CD8-positive, alpha-beta memory T cell (primary cell): ENCODE measurements around the gene PLLP. TPM values are rescaled to one million over a fixed set of nuclear protein-coding genes. Genes with fewer than 3 reads are reported as not detected.
A peak's percentile ranks its signal among the peaks of the same experiment; 100 is the strongest.

Source experiments
- CTCF ChIA-PET: fragments of 350-600 bp; sonication (Branson Sonifier 250); formaldehyde crosslinking; loops from one replicate; lab custom pipeline; 2021; ENCODE audit warnings: antibody characterized with exemption; lab: Charles Lee
- POLR2A ChIA-PET: fragments of 350-600 bp; sonication (Branson Sonifier 250); formaldehyde crosslinking; loops from one replicate; lab custom pipeline; 2021; ENCODE audit warnings: antibody characterized with exemption; lab: Charles Lee
- DNase-seq, 5 donors: peaks; one replicate each; pipeline versions ENCODE4 v3.0.0 to v3.0.0-alpha.2; 2020 to 2022; ENCODE audit warnings: mixed read lengths in 1 of 5
- H3K27ac ChIP-seq: one replicate; pipeline ENCODE4 v1.7.0; 2013; ENCODE audit warnings: low read depth, mild to moderate bottlenecking, low read length, moderate library complexity
- H3K27me3 ChIP-seq: 2 replicates; pipeline ENCODE4 v1.7.0; 2013; ENCODE audit warnings: low read length, mild to moderate bottlenecking; ENCODE audit not compliant: insufficient read depth, poor library complexity, severe bottlenecking
- H3K36me3 ChIP-seq: 2 replicates; pipeline ENCODE4 v1.7.0; 2013; ENCODE audit warnings: mild to moderate bottlenecking, low read length, moderate library complexity; ENCODE audit not compliant: insufficient read depth
- H3K4me1 ChIP-seq: 2 replicates; pipeline ENCODE4 v1.7.0; 2013; ENCODE audit warnings: mild to moderate bottlenecking, low read length, moderate library complexity; ENCODE audit not compliant: insufficient read depth
- H3K4me3 ChIP-seq: 2 replicates; pipeline ENCODE4 v1.7.0; 2013; ENCODE audit warnings: mild to moderate bottlenecking, low read length
- H3K9me3 ChIP-seq: 2 replicates; pipeline ENCODE4 v1.7.0; 2013; ENCODE audit warnings: mild to moderate bottlenecking, low read length
- H3K27ac Mint-ChIP-seq, 8 donors: one replicate each; pipeline ENCODE4 v1.8.0; 2020 to 2021; ENCODE audit warnings: mixed read lengths in 8 of 8, mild to moderate bottlenecking in 6 of 8, inconsistent platforms in 3 of 8, moderate library complexity in 3 of 8
- H3K27me3 Mint-ChIP-seq, 2 donors: one replicate each; pipeline ENCODE4 v1.8.0; 2020 to 2021; ENCODE audit warnings: mixed read lengths in 2 of 2, mild to moderate bottlenecking in 1 of 2, moderate library complexity in 1 of 2
- H3K36me3 Mint-ChIP-seq, 3 donors: one replicate each; pipeline ENCODE4 v1.8.0; 2020 to 2021; ENCODE audit warnings: mixed read lengths in 3 of 3, inconsistent platforms in 1 of 3, mild to moderate bottlenecking in 1 of 3
- H3K4me1 Mint-ChIP-seq, 3 donors: one replicate each; pipeline ENCODE4 v1.8.0; 2020 to 2021; ENCODE audit warnings: mixed read lengths in 3 of 3, inconsistent platforms in 1 of 3, mild to moderate bottlenecking in 1 of 3
- H3K4me3 Mint-ChIP-seq, 7 donors: one replicate each; pipeline ENCODE4 v1.8.0; 2020 to 2021; ENCODE audit warnings: mixed read lengths in 7 of 7, mild to moderate bottlenecking in 6 of 7, moderate library complexity in 4 of 7, inconsistent platforms in 2 of 7
- H3K9me3 Mint-ChIP-seq, 5 donors: one replicate each; pipeline ENCODE4 v1.8.0; 2020 to 2022; ENCODE audit warnings: mixed read lengths in 5 of 5, mild to moderate bottlenecking in 3 of 5, moderate library complexity in 2 of 5, inconsistent platforms in 1 of 5
- polyA plus RNA-seq: library from polyadenylated mRNA; unstranded; fragments of 300-500 nt; fragmentation: Illumina TruSeq; gene quantifications from one replicate; pipeline ENCODE4 v1.2.3, GENCODE V29; 2021
- total RNA-seq, 2 experiments: library from RNA; stranded (reverse); gene quantifications; one replicate each; pipeline ENCODE4 v1.2.3, GENCODE V29; 2021

Gene PLLP
- total and polyA plus RNA-seq, 3 experiments from 2014 or later: 0.49 to 0.72 TPM; not detected in 1

DNA sequence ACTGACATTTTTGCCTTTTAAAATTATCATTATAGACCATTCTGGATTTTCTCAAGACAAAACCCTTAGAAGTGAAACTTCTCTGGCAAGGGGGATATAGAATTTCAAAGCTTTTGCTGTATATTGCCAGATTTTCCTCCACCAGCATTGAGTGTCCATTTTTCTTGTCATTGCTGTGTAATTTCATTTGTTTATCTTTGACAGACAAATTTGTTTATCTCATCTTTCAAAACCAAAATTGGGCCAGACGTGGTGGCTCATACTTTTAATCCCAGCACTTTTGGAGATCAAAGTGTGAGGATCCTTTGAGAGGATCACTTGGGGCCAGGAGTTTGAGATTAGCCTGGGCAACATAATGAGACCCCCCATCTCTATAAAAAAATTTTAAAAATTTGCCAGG, 55.4 kb downstream of the PLLP start:
- no peak overlapping the region for H3K4me3 Mint-ChIP-seq
- Histone ChIP-seq H3K27ac (no peak overlapping the region), H3K4me3 (no peak overlapping the region), H3K27me3 (no peaks in the 10 kb centered on the region), H3K9me3 (no peaks in the 10 kb centered on the region), H3K36me3 (peaks cover 60% of the 10 kb centered on the region), H3K4me1 (no peaks in the 10 kb centered on the region)
- POLR2A ChIA-PET: no interaction called here
- no peaks in the 10 kb centered on the region for H3K9me3 Mint-ChIP-seq
- no peaks in the 10 kb centered on the region for H3K4me1 Mint-ChIP-seq
- DNase-seq: no peak
- H3K27ac Mint-ChIP-seq: no peak overlapping the region
- CTCF ChIA-PET: no interaction called here
- peaks cover 9 to 88% (median 27%) of the 10 kb centered on the region in 3 donors for H3K36me3 Mint-ChIP-seq
- H3K27me3 Mint-ChIP-seq: no peaks in the 10 kb centered on the region

DNA sequence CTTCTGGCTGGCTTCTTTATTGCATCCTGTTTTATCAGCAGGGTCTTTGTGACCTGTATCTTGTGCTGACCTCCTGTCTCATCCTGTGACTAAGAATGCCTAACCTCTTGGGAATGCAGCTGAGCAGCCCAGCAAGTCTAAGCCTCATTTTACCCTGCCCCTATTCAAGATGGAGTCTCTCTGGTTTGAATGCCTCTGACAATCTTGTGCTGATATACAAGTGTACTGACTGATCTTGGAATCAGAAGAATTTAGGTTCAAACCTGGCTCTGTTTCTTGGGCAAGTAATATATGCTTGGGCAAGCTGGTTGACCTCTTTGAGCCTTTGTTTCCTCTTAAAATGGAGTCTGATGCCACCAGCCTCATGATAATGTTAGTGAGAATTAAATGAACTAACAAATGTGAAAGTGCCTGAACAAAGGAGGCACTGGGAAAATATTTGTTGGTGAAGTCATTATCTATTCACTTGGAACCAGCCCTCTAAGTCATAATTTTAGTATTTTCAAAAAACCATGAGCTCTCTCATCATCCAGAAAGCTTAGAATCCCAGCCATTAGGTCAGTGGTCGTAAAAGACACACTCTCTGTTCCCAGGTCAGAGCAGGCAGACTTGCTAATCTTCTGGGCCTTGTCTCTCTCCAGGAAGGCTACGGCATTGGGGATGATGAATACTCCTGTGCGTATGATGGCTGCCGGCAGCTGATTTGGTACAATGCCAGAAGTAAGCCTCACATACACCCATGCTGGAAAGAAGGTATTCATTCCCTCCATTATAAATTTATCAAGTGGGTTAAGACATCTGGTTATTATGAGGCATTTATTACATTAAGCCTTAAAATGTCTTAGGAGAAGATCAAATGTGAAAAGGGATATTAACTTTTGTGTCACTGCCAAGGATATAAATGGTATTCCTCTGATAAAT, 57.5 kb downstream of the PLLP start:
- Mint-ChIP-seq H3K27me3 (no peaks in the 10 kb centered on the region), H3K27ac (peak overlapping the region in 2 of 8 donors; percentile 23 to 57), H3K4me3 (no peak overlapping the region), H3K4me1 (no peaks in the 10 kb centered on the region), H3K9me3 (no peaks in the 10 kb centered on the region), H3K36me3 (peaks cover 9 to 89% (median 28%) of the 10 kb centered on the region in 3 donors)
- H3K4me1 ChIP-seq: no peaks in the 10 kb centered on the region
- peaks cover 48% of the 10 kb centered on the region for H3K36me3 ChIP-seq
- H3K27ac ChIP-seq: no peak overlapping the region
- ChIA-PET CTCF (no interaction called here), POLR2A (no interaction called here)
- no peaks in the 10 kb centered on the region for H3K9me3 ChIP-seq
- H3K27me3 ChIP-seq: no peaks in the 10 kb centered on the region
- DNase-seq: no peak
- no peak overlapping the region for H3K4me3 ChIP-seq

DNA sequence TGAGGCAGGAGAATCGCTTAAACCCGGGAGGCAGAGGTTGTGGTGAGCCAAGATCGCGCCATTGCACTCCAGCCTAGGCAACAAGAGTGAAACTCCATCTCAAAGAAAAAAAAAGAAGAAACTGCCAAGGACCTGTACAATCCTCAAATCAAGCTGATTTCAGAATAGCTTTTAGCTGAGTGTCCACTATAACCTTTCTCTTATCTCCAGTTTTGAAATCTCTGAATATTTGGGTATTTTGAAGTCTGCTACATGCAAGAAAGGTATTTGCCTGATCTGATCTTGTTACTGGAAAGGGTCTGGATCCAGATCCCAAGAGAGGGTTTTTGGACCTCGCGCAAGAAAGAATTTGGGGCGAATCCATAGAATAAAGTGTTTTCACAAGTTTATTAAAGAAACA, 58.5 kb downstream of the PLLP start:
- H3K36me3 Mint-ChIP-seq: peaks cover 11 to 88% (median 25%) of the 10 kb centered on the region in 3 donors

DNA sequence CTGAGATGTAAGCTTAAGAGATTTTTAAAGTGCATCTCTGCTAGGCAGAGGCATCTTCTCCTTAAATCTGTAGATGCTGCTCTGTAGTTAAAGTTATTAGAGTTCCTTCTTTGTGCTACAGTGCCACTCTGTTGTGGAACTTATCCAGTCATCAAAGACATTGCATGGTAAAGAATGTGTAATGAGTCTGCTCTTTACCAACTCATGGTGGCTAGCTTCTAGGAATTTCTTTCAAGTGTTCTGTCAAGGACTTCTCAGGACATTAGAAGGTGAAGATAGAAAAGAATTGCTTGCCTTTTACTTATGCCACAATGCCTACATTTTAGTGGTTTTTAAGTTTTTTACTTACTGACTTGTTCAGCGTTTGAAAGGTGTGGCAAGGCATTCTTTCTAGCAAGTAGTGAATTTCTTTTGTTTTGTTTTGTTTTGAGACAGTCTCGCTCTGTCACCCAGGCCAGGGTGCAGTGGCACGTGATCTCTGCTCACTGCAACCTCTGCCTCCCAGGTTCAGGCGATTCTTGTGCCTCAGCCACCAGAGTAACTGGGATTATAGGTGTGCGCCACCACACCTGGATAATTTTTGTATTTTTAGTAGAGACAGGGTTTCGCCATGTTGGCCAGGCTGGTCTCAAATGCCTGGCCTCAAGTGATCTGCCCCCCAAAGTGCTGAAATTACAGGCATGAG, 59.7 kb downstream of the PLLP start:
- no peaks in the 10 kb centered on the region for H3K27me3 ChIP-seq
- Mint-ChIP-seq H3K27me3 (no peaks in the 10 kb centered on the region), H3K4me3 (no peak overlapping the region), H3K9me3 (no peaks in the 10 kb centered on the region), H3K4me1 (no peaks in the 10 kb centered on the region), H3K36me3 (peaks cover 16 to 89% (median 25%) of the 10 kb centered on the region in 3 donors), H3K27ac (peak overlapping the region in 1 of 8 donors; percentile 41)
- no peaks in the 10 kb centered on the region for H3K4me1 ChIP-seq
- CTCF ChIA-PET: no interaction called here
- no peak overlapping the region for H3K27ac ChIP-seq
- no peak overlapping the region for H3K4me3 ChIP-seq
- POLR2A ChIA-PET: no interaction called here
- H3K36me3 ChIP-seq: peaks cover 40% of the 10 kb centered on the region
- no peaks in the 10 kb centered on the region for H3K9me3 ChIP-seq
- no peak for DNase-seq

More for the DNA sequence above, 58.5 kb downstream of the PLLP start:
- ChIA-PET CTCF (no interaction called here), POLR2A (no interaction called here)
- H3K27ac ChIP-seq: no peak overlapping the region
- no peaks in the 10 kb centered on the region for H3K4me1 ChIP-seq
- H3K9me3 ChIP-seq: no peaks in the 10 kb centered on the region
- Mint-ChIP-seq H3K27me3 (no peaks in the 10 kb centered on the region), H3K9me3 (no peaks in the 10 kb centered on the region), H3K4me3 (no peak overlapping the region), H3K4me1 (no peaks in the 10 kb centered on the region), H3K27ac (peak overlapping the region in 1 of 8 donors; percentile 65)
- H3K36me3 ChIP-seq: peaks cover 43% of the 10 kb centered on the region
- H3K4me3 ChIP-seq: no peak overlapping the region
- H3K27me3 ChIP-seq: no peaks in the 10 kb centered on the region
- DNase-seq: no peak

DNA sequence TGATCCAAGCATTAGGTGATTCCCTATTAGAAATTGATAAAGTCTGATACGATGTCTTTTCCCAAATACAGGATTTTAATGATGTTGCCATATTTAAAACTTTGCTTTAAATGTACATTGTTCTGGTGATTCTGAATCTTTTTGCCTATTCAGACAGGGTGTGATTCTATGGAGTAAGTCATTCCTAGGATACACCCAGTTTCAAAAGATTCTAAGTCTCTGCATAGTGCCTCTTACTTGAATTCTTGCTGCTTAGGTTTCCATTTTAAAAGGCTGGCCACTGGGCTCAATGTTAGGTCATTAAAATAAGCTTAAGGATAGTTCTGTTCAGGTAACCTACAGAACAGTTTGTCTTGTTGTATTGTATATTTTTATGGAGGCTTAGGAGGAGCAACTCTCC, 61.4 kb downstream of the PLLP start:
- Mint-ChIP-seq H3K36me3 (peaks cover 31 to 93% (median 36%) of the 10 kb centered on the region in 3 donors), H3K9me3 (peaks cover 0 to 10% (median 9%) of the 10 kb centered on the region in 5 donors), H3K4me3 (no peak overlapping the region), H3K27me3 (no peaks in the 10 kb centered on the region), H3K4me1 (no peaks in the 10 kb centered on the region), H3K27ac (peak overlapping the region in 1 of 8 donors; percentile 47)
- POLR2A ChIA-PET: no interaction called here
- Histone ChIP-seq H3K9me3 (no peaks in the 10 kb centered on the region), H3K27me3 (no peaks in the 10 kb centered on the region), H3K4me3 (no peak overlapping the region), H3K4me1 (no peaks in the 10 kb centered on the region), H3K36me3 (peaks cover 45% of the 10 kb centered on the region), H3K27ac (no peak overlapping the region)
- DNase-seq: no peak
- CTCF ChIA-PET: interaction anchor here (1.3 kb wide), 1 partner anchor 46 kb away, joined by 3 read pairs; no protein-coding TSS in a partner anchor

DNA sequence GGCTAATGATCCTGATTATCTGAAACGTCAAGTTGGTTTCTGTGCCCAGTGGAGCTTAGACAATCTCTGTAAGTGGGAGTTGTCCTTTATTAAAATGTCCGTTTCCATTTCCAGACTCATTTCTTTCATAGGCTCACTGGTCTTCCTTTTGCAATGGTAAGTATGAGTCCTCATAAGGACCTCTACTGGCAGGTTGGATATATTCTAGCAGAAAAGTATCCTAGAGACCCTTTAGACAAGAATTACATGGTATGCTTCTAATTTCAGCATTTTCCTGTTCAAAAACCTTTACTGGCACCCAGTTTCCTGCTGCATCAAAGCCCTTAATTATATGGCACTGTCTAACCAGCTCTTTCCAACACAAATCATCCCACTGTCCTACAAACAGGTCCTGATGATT, 67.5 kb downstream of the PLLP start:
- ChIA-PET CTCF (no interaction called here), POLR2A (no interaction called here)
- H3K27me3 Mint-ChIP-seq: no peaks in the 10 kb centered on the region

DNA sequence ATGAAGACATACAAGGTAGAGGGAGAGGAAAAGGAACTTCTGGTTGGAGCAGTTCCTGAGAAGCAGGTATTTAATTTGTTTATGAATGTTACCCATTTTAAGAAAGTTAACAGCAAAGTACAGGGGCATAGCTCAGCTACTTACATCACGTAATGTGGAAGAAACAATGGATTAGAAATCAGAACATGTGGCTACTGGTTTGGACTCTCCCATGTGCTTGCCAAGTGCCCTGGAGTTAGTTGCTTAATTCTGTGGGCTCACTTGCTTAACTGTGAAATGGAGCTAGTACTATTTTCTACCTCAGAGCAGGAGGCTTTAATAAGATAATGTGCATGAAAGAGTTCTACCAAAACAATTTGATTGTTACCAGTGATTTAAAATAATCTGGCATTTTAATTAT, 71.0 kb downstream of the PLLP start:
- H3K4me3 ChIP-seq: no peak overlapping the region
- H3K4me1 ChIP-seq: no peaks in the 10 kb centered on the region
- POLR2A ChIA-PET: no interaction called here
- Mint-ChIP-seq H3K4me1 (no peaks in the 10 kb centered on the region), H3K9me3 (peaks cover 20 to 27% (median 23%) of the 10 kb centered on the region in 5 donors), H3K27ac (no peak overlapping the region), H3K27me3 (no peaks in the 10 kb centered on the region), H3K4me3 (no peak overlapping the region), H3K36me3 (peaks cover 49 to 85% (median 49%) of the 10 kb centered on the region in 3 donors)
- no peak for DNase-seq
- H3K27me3 ChIP-seq: no peaks in the 10 kb centered on the region
- peaks cover 7% of the 10 kb centered on the region for H3K9me3 ChIP-seq
- H3K27ac ChIP-seq: no peak overlapping the region
- peaks cover 53% of the 10 kb centered on the region for H3K36me3 ChIP-seq
- CTCF ChIA-PET: no interaction called here

More for the DNA sequence above, 67.5 kb downstream of the PLLP start:
- H3K36me3 Mint-ChIP-seq: peaks cover 62 to 94% (median 73%) of the 10 kb centered on the region in 3 donors
- peaks cover 20 to 33% (median 29%) of the 10 kb centered on the region in 5 donors for H3K9me3 Mint-ChIP-seq
- H3K27ac Mint-ChIP-seq: no peak overlapping the region
- Histone ChIP-seq H3K4me1 (no peaks in the 10 kb centered on the region), H3K4me3 (no peak overlapping the region), H3K36me3 (peaks cover 61% of the 10 kb centered on the region), H3K9me3 (peaks cover 7% of the 10 kb centered on the region), H3K27ac (no peak overlapping the region), H3K27me3 (no peaks in the 10 kb centered on the region)
- no peaks in the 10 kb centered on the region for H3K4me1 Mint-ChIP-seq
- no peak overlapping the region for H3K4me3 Mint-ChIP-seq
- DNase-seq: no peak

DNA sequence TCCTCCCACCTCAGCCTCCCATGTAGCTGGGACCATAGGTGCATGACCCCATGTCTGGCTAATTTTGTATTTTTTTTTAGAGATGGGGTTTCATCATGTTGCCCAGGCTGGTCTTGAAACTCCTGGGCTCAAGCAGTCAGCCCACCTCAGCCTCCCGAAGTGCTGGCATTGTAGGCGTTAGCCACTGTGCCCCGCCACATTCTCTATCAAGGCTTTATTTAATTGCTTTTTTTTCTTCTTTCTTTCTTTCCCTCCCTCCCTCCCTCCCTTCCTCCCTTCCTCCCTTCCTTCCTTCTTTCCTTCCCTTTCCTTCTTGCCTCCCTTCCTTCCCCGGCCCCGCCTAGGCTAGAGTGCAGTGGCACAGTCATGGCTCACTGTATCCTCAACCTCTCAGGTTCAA, 74.7 kb downstream of the PLLP start:
- Mint-ChIP-seq H3K27ac (no peak overlapping the region), H3K36me3 (peaks cover 15 to 83% (median 29%) of the 10 kb centered on the region in 3 donors), H3K9me3 (no peaks in the 10 kb centered on the region), H3K4me3 (no peak overlapping the region), H3K27me3 (no peaks in the 10 kb centered on the region), H3K4me1 (peaks cover 0 to 1% (median 0%) of the 10 kb centered on the region in 3 donors)
- Histone ChIP-seq H3K36me3 (peaks cover 48% of the 10 kb centered on the region), H3K27me3 (no peaks in the 10 kb centered on the region), H3K4me3 (no peak overlapping the region), H3K4me1 (no peaks in the 10 kb centered on the region), H3K9me3 (no peaks in the 10 kb centered on the region), H3K27ac (no peak overlapping the region)
- CTCF ChIA-PET: interaction anchor here (1.9 kb wide), 1 partner anchor 90 kb away, joined by 4 read pairs; no protein-coding TSS in a partner anchor
- no peak for DNase-seq
- POLR2A ChIA-PET: interaction anchor here (0.5 kb wide), 1 partner anchor 158 kb away, joined by 3 read pairs; no protein-coding TSS in a partner anchor
